Subcutaneous abdominal adipose tissue (tissue), 5 donors: ENCODE results near the gene FGFRL1.

ENCODE experiments used
- H3K27ac ChIP-seq: one replicate; pipeline ENCODE4 v1.7.0; 2013; ENCODE audit warnings: low read depth, mild to moderate bottlenecking, inconsistent platforms, low read length, moderate library complexity
- H3K27me3 ChIP-seq, 5 donors: one replicate each; pipeline ENCODE4 v1.7.0; 2013; ENCODE audit warnings: low read length in 5 of 5, inconsistent platforms in 1 of 5; ENCODE audit not compliant: control insufficient read depth in 5 of 5, insufficient read depth in 4 of 5
- H3K36me3 ChIP-seq, 5 donors: one replicate each; pipeline ENCODE4 v1.7.0; 2013; ENCODE audit warnings: low read length in 5 of 5; ENCODE audit not compliant: control insufficient read depth in 5 of 5, insufficient read depth in 5 of 5
- H3K4me1 ChIP-seq, 5 donors: one replicate each; pipeline ENCODE4 v1.7.0; 2013; ENCODE audit warnings: low read length in 5 of 5, mild to moderate bottlenecking in 3 of 5, moderate library complexity in 1 of 5; ENCODE audit not compliant: control insufficient read depth in 5 of 5, insufficient read depth in 5 of 5
- H3K4me3 ChIP-seq, 5 donors: one replicate each; pipeline ENCODE4 v1.7.0; 2013; ENCODE audit warnings: low read length in 5 of 5, low read depth in 1 of 5
- H3K9ac ChIP-seq, 5 donors: one replicate each; pipeline ENCODE4 v1.7.0; 2013; ENCODE audit warnings: low read length in 5 of 5, mild to moderate bottlenecking in 4 of 5, moderate library complexity in 3 of 5
- H3K9me3 ChIP-seq, 5 donors: one replicate each; pipeline ENCODE4 v1.7.0; 2013; ENCODE audit warnings: low read length in 5 of 5; ENCODE audit not compliant: control insufficient read depth in 5 of 5
- donor health status: healthy.
- donor health status: healthy.
- donor health status: healthy.
- donor health status: healthy.
- donor health status: healthy.

FGFRL1 gene

DNA sequence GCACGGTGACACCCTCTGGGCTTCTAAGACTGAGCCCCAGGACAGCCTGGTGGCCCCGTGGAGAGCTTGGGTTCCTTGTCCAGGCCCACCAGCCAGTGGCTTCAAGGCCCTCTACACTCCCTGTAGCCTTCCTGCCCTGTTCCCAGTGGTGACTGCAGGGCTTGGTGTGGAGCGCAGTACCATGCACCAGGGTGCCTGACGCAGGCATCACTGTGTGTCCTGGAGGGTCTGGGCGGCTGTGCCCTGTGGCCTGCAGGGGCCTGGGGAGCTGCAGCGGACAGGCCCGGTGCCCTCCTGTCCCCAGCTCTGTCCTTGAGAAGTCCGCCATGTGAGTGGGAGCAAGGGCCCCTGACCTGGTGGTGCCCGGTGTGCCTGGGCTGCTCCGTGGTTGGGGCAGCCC, 4.3 kb downstream of the FGFRL1 start:
- H3K27me3 ChIP-seq, result no peaks in the 10 kb centered on the region
- H3K9ac ChIP-seq, result no peak overlapping the region
- peaks cover 0 to 3% (median 0%) of the 10 kb centered on the region in 5 donors for H3K36me3 ChIP-seq
- no peak overlapping the region for H3K4me3 ChIP-seq
- peaks cover 0 to 43% (median 26%) of the 10 kb centered on the region in 5 donors for H3K4me1 ChIP-seq
- H3K9me3 ChIP-seq, result no peaks in the 10 kb centered on the region
- no peak overlapping the region for H3K27ac ChIP-seq

DNA sequence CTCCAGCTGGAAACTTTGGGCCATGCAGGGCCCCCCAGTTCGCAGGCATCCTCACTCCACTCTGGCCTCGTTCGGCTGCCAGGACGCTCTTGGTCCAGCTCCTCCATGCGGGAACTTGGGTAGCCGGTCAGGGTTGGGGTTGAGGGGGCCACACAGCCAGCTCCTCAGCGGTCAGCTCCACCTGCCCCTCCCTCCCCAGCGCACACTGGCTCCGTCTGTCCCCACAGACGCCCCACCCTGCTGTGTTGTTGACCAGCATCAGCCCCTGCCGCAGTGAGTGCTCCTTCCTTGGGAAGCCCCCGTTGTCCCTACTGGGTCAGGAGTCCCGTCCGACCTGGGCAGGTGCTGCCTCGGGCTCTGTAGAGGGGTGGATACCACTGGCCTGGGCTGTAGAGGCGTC, 5.8 kb downstream of the FGFRL1 start:
- H3K9me3 ChIP-seq, result no peaks in the 10 kb centered on the region
- no peak overlapping the region for H3K27ac ChIP-seq
- peaks cover 0 to 39% (median 23%) of the 10 kb centered on the region in 5 donors for H3K4me1 ChIP-seq
- H3K27me3 ChIP-seq, result no peaks in the 10 kb centered on the region
- H3K36me3 ChIP-seq, result peaks cover 0 to 5% (median under 1%) of the 10 kb centered on the region in 5 donors
- no peak overlapping the region for H3K4me3 ChIP-seq
- H3K9ac ChIP-seq, result no peak overlapping the region

DNA sequence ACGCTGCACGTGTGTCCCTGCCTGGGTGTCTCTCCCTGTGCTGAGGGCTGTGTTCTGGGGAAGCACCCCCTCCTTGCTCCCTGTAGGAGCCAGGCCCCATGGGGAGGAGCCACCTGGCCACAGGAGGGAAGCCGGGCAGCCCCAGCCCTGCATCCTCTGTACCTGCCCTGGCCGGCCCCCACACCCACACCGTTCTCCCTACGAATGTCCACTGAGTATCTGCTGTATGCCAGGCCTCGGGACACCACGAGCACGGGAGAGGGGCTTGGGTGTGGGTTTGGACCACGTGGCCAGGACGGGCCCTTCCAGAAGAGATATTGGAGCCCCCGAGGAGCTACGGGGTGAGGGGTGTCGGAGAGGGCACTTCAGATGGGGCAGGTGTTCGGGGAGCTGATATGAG, 6.3 kb downstream of the FGFRL1 start:
- Histone ChIP-seq H3K9me3 (no peaks in the 10 kb centered on the region), H3K4me1 (peaks cover 0 to 37% (median 18%) of the 10 kb centered on the region in 5 donors), H3K4me3 (no peak overlapping the region), H3K36me3 (peaks cover 0 to 8% (median 3%) of the 10 kb centered on the region in 5 donors), H3K9ac (peak overlapping the region in 1 of 5 donors; percentile 41), H3K27me3 (no peaks in the 10 kb centered on the region), H3K27ac (no peak overlapping the region)

DNA sequence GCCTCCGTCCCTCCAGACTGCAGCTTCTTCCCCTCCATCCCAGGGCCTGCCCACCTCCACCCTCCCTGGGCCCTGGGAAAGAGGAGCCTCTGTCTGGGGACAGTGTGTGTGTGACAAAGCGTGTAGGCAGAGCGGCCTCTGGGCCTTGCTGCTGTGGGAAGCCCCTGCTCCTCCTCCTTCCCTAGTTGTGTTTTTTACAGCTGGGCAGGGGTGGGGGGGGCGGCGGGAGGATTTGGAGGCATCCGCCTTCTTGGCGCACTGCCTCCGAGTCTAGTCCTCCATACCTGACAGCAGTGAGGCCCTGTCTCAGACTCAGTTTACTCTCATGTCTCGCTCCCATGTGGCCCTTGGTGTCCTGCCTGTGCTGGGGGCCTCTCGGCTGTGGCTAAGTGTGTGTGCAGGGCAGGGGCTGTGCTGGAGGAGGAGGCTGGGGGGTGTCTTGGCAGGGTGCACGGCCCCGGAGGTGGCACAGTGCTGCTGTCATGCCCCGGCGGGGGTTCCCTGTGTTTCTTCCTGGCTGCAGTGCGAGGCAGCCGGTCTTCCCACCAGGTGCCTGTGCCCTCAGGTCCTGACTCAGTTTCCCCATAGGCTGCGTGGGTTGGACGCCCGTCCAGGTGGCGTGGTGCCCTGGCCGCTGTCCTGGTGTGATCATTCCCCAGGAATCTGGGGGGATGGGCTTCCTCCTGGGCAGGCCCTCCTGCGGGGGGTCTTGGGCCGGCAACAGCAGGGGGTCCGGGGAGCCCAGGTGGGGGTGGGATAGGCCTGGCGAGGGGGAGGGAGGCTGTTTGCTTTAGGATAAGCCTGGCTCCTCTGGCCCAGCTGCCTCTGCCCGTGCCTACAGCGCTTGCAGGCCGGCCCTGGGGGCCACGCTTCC, 7.0 kb downstream of the FGFRL1 start:
- peaks cover 0 to 8% (median 3%) of the 10 kb centered on the region in 5 donors for H3K36me3 ChIP-seq
- peak overlapping the region in 1 of 5 donors; percentile 41 for H3K9ac ChIP-seq
- no peaks in the 10 kb centered on the region for H3K9me3 ChIP-seq
- H3K27ac ChIP-seq, result no peak overlapping the region
- H3K4me1 ChIP-seq, result peaks cover 0 to 30% (median 11%) of the 10 kb centered on the region in 5 donors
- H3K4me3 ChIP-seq, result no peak overlapping the region
- no peaks in the 10 kb centered on the region for H3K27me3 ChIP-seq

DNA sequence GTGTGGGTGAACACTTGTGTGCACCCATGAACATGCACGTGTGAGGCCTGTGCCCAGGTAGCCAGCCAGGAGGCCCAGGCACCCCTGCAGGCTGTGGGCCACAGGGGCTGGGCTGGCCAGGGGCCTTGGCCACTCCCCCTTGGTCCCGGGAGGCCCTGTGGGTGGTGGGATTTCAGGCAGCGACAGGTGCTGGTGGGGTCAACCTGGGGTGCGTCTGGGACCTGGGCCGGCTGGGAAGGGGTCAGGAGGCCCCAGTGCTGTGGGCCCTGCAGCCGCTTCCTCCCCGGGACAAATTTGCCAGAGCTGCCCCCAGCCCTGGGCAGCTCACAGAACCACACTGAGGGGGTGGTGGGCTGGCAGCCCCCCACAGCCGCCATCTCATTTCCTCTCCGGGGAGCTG, 7.9 kb downstream of the FGFRL1 start:
- H3K36me3 ChIP-seq, result peaks cover 0 to 12% (median 6%) of the 10 kb centered on the region in 5 donors
- no peak overlapping the region for H3K27ac ChIP-seq
- H3K27me3 ChIP-seq, result no peaks in the 10 kb centered on the region
- no peaks in the 10 kb centered on the region for H3K9me3 ChIP-seq
- no peak overlapping the region for H3K9ac ChIP-seq
- peaks cover 0 to 21% (median 2%) of the 10 kb centered on the region in 5 donors for H3K4me1 ChIP-seq
- H3K4me3 ChIP-seq, result no peak overlapping the region

DNA sequence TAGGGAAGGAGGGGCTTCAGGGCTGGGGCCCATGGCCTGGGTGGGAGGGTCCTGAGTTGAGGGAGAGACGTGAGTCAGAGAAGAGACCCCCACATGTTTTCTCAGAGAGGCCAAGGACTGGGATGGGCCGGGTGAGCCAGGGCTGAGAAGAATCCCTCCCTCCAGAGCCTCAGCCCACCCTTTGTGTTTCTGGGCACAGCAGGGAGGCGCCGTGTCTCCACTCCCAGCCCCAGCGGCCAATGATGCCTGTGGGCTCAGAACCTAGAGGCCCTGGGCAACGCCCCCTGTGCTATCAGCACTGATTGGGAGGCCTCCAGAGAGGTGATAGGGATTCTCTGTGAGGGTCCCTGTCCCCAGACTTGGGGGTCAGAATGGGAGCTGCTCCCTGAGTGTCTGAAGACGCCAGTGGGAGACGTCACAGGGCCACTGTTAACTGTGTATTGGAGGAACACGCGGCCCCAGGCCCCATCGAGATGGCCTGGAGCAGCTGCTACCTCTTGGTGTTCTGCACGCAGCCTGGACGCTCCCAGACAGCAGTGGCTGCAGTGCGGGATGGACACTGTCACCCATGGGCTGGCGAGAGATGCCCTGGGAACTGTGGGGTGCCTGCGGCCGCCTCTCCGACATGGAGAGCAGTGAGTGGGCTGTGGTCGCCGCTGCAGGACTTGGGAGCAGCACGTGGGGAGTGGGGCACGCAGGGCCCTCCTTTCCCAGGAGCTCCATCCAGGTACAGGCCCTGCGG, 8.5 kb downstream of the FGFRL1 start:
- Histone ChIP-seq H3K9me3 (no peaks in the 10 kb centered on the region), H3K4me1 (peaks cover 0 to 15% (median 0%) of the 10 kb centered on the region in 5 donors), H3K36me3 (peaks cover 0 to 18% (median 11%) of the 10 kb centered on the region in 5 donors), H3K27ac (no peak overlapping the region), H3K4me3 (no peak overlapping the region), H3K9ac (no peak overlapping the region), H3K27me3 (no peaks in the 10 kb centered on the region)

DNA sequence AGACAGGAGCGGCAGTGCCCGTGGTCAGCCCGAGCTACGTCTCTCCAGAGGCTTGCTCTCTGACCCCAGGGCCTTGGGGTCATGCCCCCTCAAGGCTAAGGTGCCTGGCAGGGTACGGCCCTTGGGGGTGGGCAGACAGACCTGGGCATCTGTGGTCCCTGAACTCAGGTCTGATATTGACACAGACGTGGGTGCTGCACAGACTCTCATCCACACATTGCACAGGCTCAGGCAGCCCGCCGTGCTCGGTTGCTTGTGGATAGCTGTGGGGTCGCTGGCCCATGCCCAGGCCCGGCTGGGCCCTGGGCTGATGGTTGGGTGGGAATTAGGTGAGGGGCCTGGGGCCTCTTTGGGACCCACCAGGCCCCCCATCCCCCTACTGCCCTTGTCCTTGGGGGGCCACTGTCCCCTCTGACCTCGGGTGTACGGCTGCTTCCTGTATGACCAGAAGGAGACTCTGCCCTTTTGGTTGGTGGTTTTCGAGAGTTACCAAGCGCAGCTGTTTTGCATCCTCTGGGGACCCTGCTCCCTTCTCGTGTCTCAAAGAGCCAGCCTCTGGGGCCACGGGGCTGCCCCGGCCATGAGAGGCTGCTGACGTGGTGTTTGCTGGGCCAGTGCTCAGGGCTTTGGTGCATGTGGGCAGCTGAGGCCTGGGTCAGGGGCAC, 10.1 kb downstream of the FGFRL1 start:
- Histone ChIP-seq H3K27me3 (no peaks in the 10 kb centered on the region), H3K4me1 (peaks cover 0 to 8% (median 0%) of the 10 kb centered on the region in 5 donors), H3K4me3 (no peak overlapping the region), H3K9ac (no peak overlapping the region), H3K9me3 (no peaks in the 10 kb centered on the region), H3K36me3 (peaks cover 0 to 31% (median 25%) of the 10 kb centered on the region in 5 donors), H3K27ac (no peak overlapping the region)

DNA sequence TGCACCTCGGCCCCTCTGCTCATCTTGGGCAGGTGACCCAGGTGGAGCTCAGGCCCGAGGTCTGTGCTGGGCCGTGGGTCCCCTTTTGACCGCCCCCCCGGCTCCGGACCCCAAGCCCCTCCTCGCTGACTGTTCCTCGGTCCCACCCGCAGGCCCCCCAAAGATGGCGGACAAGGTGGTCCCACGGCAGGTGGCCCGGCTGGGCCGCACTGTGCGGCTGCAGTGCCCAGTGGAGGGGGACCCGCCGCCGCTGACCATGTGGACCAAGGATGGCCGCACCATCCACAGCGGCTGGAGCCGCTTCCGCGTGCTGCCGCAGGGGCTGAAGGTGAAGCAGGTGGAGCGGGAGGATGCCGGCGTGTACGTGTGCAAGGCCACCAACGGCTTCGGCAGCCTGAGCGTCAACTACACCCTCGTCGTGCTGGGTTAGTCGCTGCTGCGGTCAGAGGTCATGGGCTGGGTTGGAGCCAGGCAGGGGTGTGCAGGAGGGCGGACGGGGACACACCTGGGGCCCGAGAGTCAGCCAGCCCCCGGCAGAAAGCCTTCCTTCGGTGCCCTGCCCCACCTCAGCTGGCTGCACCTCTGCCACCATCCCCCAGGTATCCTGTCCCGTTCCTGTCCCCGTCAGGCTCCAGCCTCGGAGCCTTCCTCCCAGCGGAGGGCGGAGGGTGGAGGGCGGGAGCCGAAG, 10.8 kb downstream of the FGFRL1 start:
- H3K27me3 ChIP-seq, result no peaks in the 10 kb centered on the region
- H3K27ac ChIP-seq, result no peak overlapping the region
- peaks cover 0 to 29% (median 25%) of the 10 kb centered on the region in 5 donors for H3K36me3 ChIP-seq
- no peaks in the 10 kb centered on the region for H3K9me3 ChIP-seq
- no peak overlapping the region for H3K9ac ChIP-seq
- no peak overlapping the region for H3K4me3 ChIP-seq
- H3K4me1 ChIP-seq, result peaks cover 0 to 10% (median 0%) of the 10 kb centered on the region in 5 donors

DNA sequence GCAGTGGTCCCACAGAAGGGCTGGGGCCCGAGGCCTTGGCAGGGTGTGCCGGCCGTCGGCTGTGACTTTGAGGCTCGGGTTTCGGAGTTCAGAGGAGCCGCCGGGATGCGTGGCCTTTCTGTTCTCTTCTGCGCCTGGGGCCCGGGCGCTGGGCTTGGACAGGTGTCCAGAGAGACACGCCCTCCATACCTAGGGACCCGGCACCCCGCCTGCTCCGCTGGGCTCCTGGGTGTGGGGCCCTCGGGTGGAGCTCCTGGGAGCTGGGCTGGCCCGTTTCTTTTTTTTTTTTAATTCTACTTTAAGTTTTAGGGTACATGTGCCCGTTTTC, 11.3 kb downstream of the FGFRL1 start:
- Histone ChIP-seq H3K36me3 (peaks cover 0 to 27% (median 25%) of the 10 kb centered on the region in 5 donors), H3K9ac (no peak overlapping the region), H3K9me3 (no peaks in the 10 kb centered on the region), H3K27me3 (no peaks in the 10 kb centered on the region), H3K27ac (no peak overlapping the region), H3K4me3 (no peak overlapping the region), H3K4me1 (peaks cover 0 to 11% (median 0%) of the 10 kb centered on the region in 5 donors)
